ENCODE results near the gene JMJD8. TPM values are rescaled to one million over a fixed set of nuclear protein-coding genes. Genes with fewer than 3 reads are reported as not detected.

The JMJD8 gene
- total and polyA plus RNA-seq, 10 of the 15 experiments (the other 5 are each of a cell fraction or from before 2014, with no cell fraction given) = 1.00 to 50.4 (median 30.7) TPM

GRCh38 chr16:662095-662494, 22.0 kb downstream of the JMJD8 start:
- BruUV-seq (replicated peaks) = no TSS peak
- Histone ChIP-seq H3K4me2 (ENCODE audit: control insufficient read depth, insufficient read depth) (no peak overlapping the region), H3K9ac (ENCODE audit: control insufficient read depth, insufficient read depth, low read length) (no peak overlapping the region), H3K27me3 (replicated peaks in 1 of 2; ENCODE audit: control insufficient read depth in 2 of 2, insufficient read depth in 2 of 2, low read length in 1 of 2) (no peaks in the 10 kb centered on the region), H3K79me2 (ENCODE audit: control insufficient read depth, insufficient read depth, low read length) (no peaks in the 10 kb centered on the region), H3K9me3 (replicated peaks; ENCODE audit: control insufficient read depth, insufficient read depth, low read length) (no peaks in the 10 kb centered on the region), H2AFZ (ENCODE audit: control insufficient read depth, low read depth, low read length) (no peak overlapping the region), H3K4me1 (ENCODE audit: control insufficient read depth, insufficient read depth, low read length) (peaks cover 3% of the 10 kb centered on the region; the same call in 1 of the 2 replicates), H4K20me1 (ENCODE audit: control insufficient read depth, insufficient read depth) (no peaks in the 10 kb centered on the region), H3K27ac (ENCODE audit: control insufficient read depth, insufficient read depth) (no peak overlapping the region), H3K4me3 (no peak overlapping the region), H3K36me3 (ENCODE audit: control insufficient read depth in 2 of 2, insufficient read depth in 2 of 2, low read length in 1 of 2) (no peaks in the 10 kb centered on the region; a peak in 2 of 4 replicates)
- TF ChIP-seq NKRF (conservative IDR thresholded peaks at IDR 0.05) (no peak), NR2F1 (conservative IDR thresholded peaks at IDR 0.05) (no peak)
- no peak for FAIRE-seq
- ATAC-seq = no peak
- in situ Hi-C loops (cut with MboI) = loop anchor here (10.0 kb wide), 1 partner anchor 267 kb away; the partner anchor contains the start of gene NME4
- POLR2A ChIA-PET = interaction anchor here (1.4 kb wide), 1 partner anchor 19 kb away, joined by 3 read pairs; no protein-coding TSS in a partner anchor
- intact Hi-C loops (cut with micrococcal nuclease; ENCODE audit: unreplicated experiment) = loop anchor here (10.0 kb wide), 1 partner anchor 267 kb away; the partner anchor contains the start of gene NME4
- no peak for DNase-seq (ENCODE audit: low read depth, low spot score)
- 96% methylated on average over 19 of the region's 19 CpGs for WGBS (ENCODE audit: insufficient coverage, insufficient replicate concordance, low lambda C conversion rate, missing lambda C conversion rate)
- RAD21 ChIA-PET (ENCODE audit: unreplicated experiment) = no interaction called here
- SMC1A ChIA-PET (ENCODE audit: uncharacterized antibody, unreplicated experiment) = no interaction called here
- CTCF ChIA-PET = interaction anchor here (0.7 to 2.0 kb wide), 2 partner anchors 10 to 14 kb away, joined by 3 to 7 read pairs; no protein-coding TSS in a partner anchor

GRCh38 chr16:661184-661821, 22.8 kb downstream of the JMJD8 start:
- H3K4me2 ChIP-seq (ENCODE audit: control insufficient read depth, insufficient read depth) = peak overlapping the region; percentile 33; the same call in 1 of the 2 replicates
- H3K9me3 ChIP-seq (replicated peaks; ENCODE audit: control insufficient read depth, insufficient read depth, low read length) = no peaks in the 10 kb centered on the region
- 90% methylated on average over 29 of the region's 35 CpGs for WGBS (ENCODE audit: insufficient coverage, insufficient replicate concordance, low lambda C conversion rate, missing lambda C conversion rate)
- SMC1A ChIA-PET (ENCODE audit: uncharacterized antibody, unreplicated experiment) = interaction anchor here (0.9 kb wide), 1 partner anchor 59 kb away, joined by 4 read pairs; the partner anchor contains the start of gene ANTKMT
- intact Hi-C loops (cut with micrococcal nuclease; ENCODE audit: unreplicated experiment) = loop anchor here (10.0 kb wide), 1 partner anchor 267 kb away; the partner anchor contains the start of gene NME4
- no peaks in the 10 kb centered on the region for H3K79me2 ChIP-seq (ENCODE audit: control insufficient read depth, insufficient read depth, low read length)
- FAIRE-seq (no peak), DNase-seq (ENCODE audit: low read depth, low spot score) (no peak), ATAC-seq (no peak)
- H4K20me1 ChIP-seq (ENCODE audit: control insufficient read depth, insufficient read depth) = no peaks in the 10 kb centered on the region
- H3K4me1 ChIP-seq (ENCODE audit: control insufficient read depth, insufficient read depth, low read length) = peaks cover 3% of the 10 kb centered on the region; the same call in 1 of the 2 replicates
- no peak overlapping the region for H3K4me3 ChIP-seq
- RAD21 ChIA-PET (ENCODE audit: unreplicated experiment) = interaction anchor here (1.0 kb wide), 1 partner anchor 13 kb away, joined by 7 read pairs; no protein-coding TSS in a partner anchor
- in situ Hi-C loops (cut with MboI) = loop anchor here (10.0 kb wide), 1 partner anchor 267 kb away; the partner anchor contains the start of gene NME4
- peak; percentile 41; the same call in 1 of the 2 replicates for TF ChIP-seq LARP7 (IDR thresholded peaks at IDR 0.05)
- no peak for TF ChIP-seq IKZF2 (IDR thresholded peaks at IDR 0.05)
- 0 out of 2 replicates have a peak, but pooled peaks have one; percentile 8 for TF ChIP-seq IKZF1 (conservative IDR thresholded peaks at IDR 0.05)
- TF ChIP-seq CTCF (IDR thresholded peaks at IDR 0.05 in 2 of 3, conservative IDR thresholded peaks at IDR 0.05 in 1 of 3; ENCODE audit: control insufficient read depth in 2 of 3, extremely low read depth in 1 of 3, insufficient read depth in 1 of 3, low read depth in 3 of 3, low read length in 3 of 3) = 0 out of 6 replicates have a peak, but pooled peaks of 1 of the 3 experiments have one; percentile 12
- no peak overlapping the region for H3K27ac ChIP-seq (ENCODE audit: control insufficient read depth, insufficient read depth)
- H3K27me3 ChIP-seq (replicated peaks in 1 of 2; ENCODE audit: control insufficient read depth in 2 of 2, insufficient read depth in 2 of 2, low read length in 1 of 2) = no peaks in the 10 kb centered on the region
- POLR2A ChIA-PET = no interaction called here
- H3K9ac ChIP-seq (ENCODE audit: control insufficient read depth, insufficient read depth, low read length) = no peak overlapping the region
- BruUV-seq (replicated peaks) = no TSS peak
- CTCF ChIA-PET = interaction anchor here (0.9 to 2.0 kb wide), 3 partner anchors 13 to 25 kb away, joined by 3 to 7 read pairs (median 4); partner anchors contain the start of gene METTL26
- H3K36me3 ChIP-seq (ENCODE audit: control insufficient read depth in 2 of 2, insufficient read depth in 2 of 2, low read length in 1 of 2) = no peaks in the 10 kb centered on the region; a peak in 2 of 4 replicates
- peak overlapping the region; percentile 60 for H2AFZ ChIP-seq (ENCODE audit: control insufficient read depth, low read depth, low read length)
